HepG2 (cell line): ENCODE results near the gene SMIM14. TPM values are rescaled to one million over a fixed set of nuclear protein-coding genes. Genes with fewer than 3 reads are reported as not detected.

Source experiments
- AKAP8 ChIP-seq: sonication (generic); formaldehyde crosslinking; IDR thresholded peaks from 2 replicates; pipeline ENCODE4 v1.5.1; 2020; ENCODE audit warnings: mild to moderate bottlenecking, missing genetic modification reagents
- CAMTA2 ChIP-seq: sonication (generic); formaldehyde crosslinking; IDR thresholded peaks from 2 replicates; pipeline ENCODE4 v1.4.0; 2020; ENCODE audit warnings: mild to moderate bottlenecking, missing genetic modification reagents, borderline replicate concordance
- DNMT1 ChIP-seq: sonication (generic); formaldehyde crosslinking; IDR thresholded peaks from 2 replicates; pipeline ENCODE4 v1.5.1; 2020; ENCODE audit warnings: mild to moderate bottlenecking, missing genetic modification reagents
- NPAS2 ChIP-seq: sonication (generic); formaldehyde crosslinking; IDR thresholded peaks from 2 replicates; pipeline ENCODE4 v1.8.0; 2022; ENCODE audit warnings: mild to moderate bottlenecking, missing genetic modification reagents, borderline replicate concordance
- RCOR2 ChIP-seq: IDR thresholded peaks from 2 replicates; pipeline ENCODE4 v1.6.1; 2016; ENCODE audit warnings: missing biosample characterization, missing genetic modification reagents
- SOX13 ChIP-seq, 3 experiments: fragments of 450-650 bp in 1 of 3; sonication (generic) in 1 of 3; formaldehyde crosslinking in 1 of 3; IDR thresholded peaks in 2 of 3; conservative IDR thresholded peaks in 1 of 3; 2 replicates each; pipeline versions ENCODE4 v1.5.0 to v1.6.1; 2016 to 2020; ENCODE audit warnings: antibody characterized with exemption in 1 of 3, mild to moderate bottlenecking in 1 of 3, missing compliant biosample characterization in 1 of 3, missing genetic modification reagents in 1 of 3, moderate library complexity in 1 of 3
- ZFP41 ChIP-seq: sonication (generic); formaldehyde crosslinking; IDR thresholded peaks from 2 replicates; pipeline ENCODE4 v1.4.0; 2020; ENCODE audit warnings: mild to moderate bottlenecking, missing genetic modification reagents, borderline replicate concordance
- ZFP62 ChIP-seq: sonication (generic); formaldehyde crosslinking; IDR thresholded peaks from 2 replicates; pipeline ENCODE4 v1.4.0; 2020; ENCODE audit warnings: missing genetic modification reagents
- ZFYVE20 ChIP-seq: sonication (generic); formaldehyde crosslinking; IDR thresholded peaks from 2 replicates; pipeline ENCODE4 v1.8.0; 2023; ENCODE audit warnings: low read depth, mild to moderate bottlenecking, moderate library complexity, missing genetic modification reagents, borderline replicate concordance
- ZNF143 ChIP-seq: sonication (generic); formaldehyde crosslinking; IDR thresholded peaks from 2 replicates; pipeline ENCODE4 v1.4.0; 2020; ENCODE audit warnings: missing genetic modification reagents
- ZNF160 ChIP-seq: sonication (generic); formaldehyde crosslinking; IDR thresholded peaks from 2 replicates; pipeline ENCODE4 v1.8.0; 2022; ENCODE audit warnings: mild to moderate bottlenecking, inconsistent platforms, missing genetic modification reagents
- ZNF20 ChIP-seq: sonication (generic); formaldehyde crosslinking; IDR thresholded peaks from 2 replicates; pipeline ENCODE4 v1.4.0; 2020; ENCODE audit warnings: mild to moderate bottlenecking, moderate library complexity, missing genetic modification reagents
- ZNF274 ChIP-seq: sonication (generic); formaldehyde crosslinking; IDR thresholded peaks from 2 replicates; pipeline ENCODE4 v1.5.1; 2020; ENCODE audit warnings: mild to moderate bottlenecking, missing genetic modification reagents
- ZNF337 ChIP-seq: sonication (generic); formaldehyde crosslinking; IDR thresholded peaks from 2 replicates; pipeline ENCODE4 v1.5.1; 2020; ENCODE audit warnings: missing genetic modification reagents, low read depth, mild to moderate bottlenecking, borderline replicate concordance
- ZNF430 ChIP-seq: sonication (generic); formaldehyde crosslinking; IDR thresholded peaks from 2 replicates; pipeline ENCODE4 v1.9.0; 2021; ENCODE audit warnings: mild to moderate bottlenecking, missing genetic modification reagents
- ZNF496 ChIP-seq: sonication (generic); formaldehyde crosslinking; IDR thresholded peaks from 2 replicates; pipeline ENCODE4 v1.8.1; 2023; ENCODE audit warnings: mild to moderate bottlenecking, moderate library complexity, missing genetic modification reagents; ENCODE audit not compliant: insufficient replicate concordance
- ZNF549 ChIP-seq: sonication (generic); formaldehyde crosslinking; IDR thresholded peaks from 2 replicates; pipeline ENCODE4 v1.5.0; 2020; ENCODE audit warnings: missing genetic modification reagents
- ZNF598 ChIP-seq: sonication (generic); formaldehyde crosslinking; IDR thresholded peaks from 2 replicates; pipeline ENCODE4 v1.5.1; 2020; ENCODE audit warnings: mild to moderate bottlenecking, missing genetic modification reagents, borderline replicate concordance
- ZNF614 ChIP-seq: IDR thresholded peaks from 2 replicates; pipeline ENCODE4 v1.6.1; 2018; ENCODE audit warnings: missing biosample characterization, missing genetic modification reagents, inconsistent platforms, borderline replicate concordance
- ZNF709 ChIP-seq: sonication (generic); formaldehyde crosslinking; IDR thresholded peaks from 2 replicates; pipeline ENCODE4 v1.5.0; 2020; ENCODE audit warnings: mild to moderate bottlenecking, missing genetic modification reagents
- ZNF768 ChIP-seq: sonication (generic); formaldehyde crosslinking; IDR thresholded peaks from 2 replicates; pipeline ENCODE4 v1.4.0; 2020; ENCODE audit warnings: missing genetic modification reagents
- ZNF792 ChIP-seq: IDR thresholded peaks from 2 replicates; pipeline ENCODE4 v1.6.1; 2016
- polyA plus RNA-seq, 8 experiments: library from polyadenylated mRNA; depleted of rRNA in 3 of 8; stranded (reverse) in 7 of 8; unstranded in 1 of 8; fragments of >200 nt; fragmentation: Illumina TruSeq in 4 of 8; extraction: Trizol in 4 of 8; gene quantifications; 2 replicates each; pipeline versions ENCODE4 v1.2.1 to v1.2.3, GENCODE V29; 2011 to 2016; ENCODE audit warnings: low read depth in 4 of 8, missing spikeins in 1 of 8, mixed read lengths in 1 of 8; ENCODE audit not compliant: insufficient read depth in 1 of 8
- total RNA-seq, 5 experiments: library from RNA; depleted of rRNA; stranded (reverse); fragments of >200 nt; fragmentation: Illumina TruSeq; extraction: Trizol; gene quantifications; 2 replicates each; pipeline ENCODE4 v1.2.3, GENCODE V29; 2016; ENCODE audit warnings: low read depth in 1 of 5
- TF ChIP-seq, protein P1 (sequence below): sonication (generic); formaldehyde crosslinking; IDR thresholded peaks from 2 replicates; pipeline ENCODE4 v1.4.0; 2020; ENCODE audit warnings: mild to moderate bottlenecking, missing genetic modification reagents
- TF ChIP-seq, protein P2 (sequence below): IDR thresholded peaks from 2 replicates; pipeline ENCODE4 v1.6.1; 2016; ENCODE audit warnings: missing compliant biosample characterization, missing genetic modification reagents, borderline replicate concordance
- TF ChIP-seq, protein P3 (sequence below): sonication (generic); formaldehyde crosslinking; IDR thresholded peaks from 2 replicates; pipeline ENCODE4 v1.4.0; 2020; ENCODE audit warnings: missing genetic modification reagents, mild to moderate bottlenecking, borderline replicate concordance

Gene SMIM14
- total and polyA plus RNA-seq, 2 of the 13 experiments (the other 11 are each of a cell fraction or from before 2014, with no cell fraction given), result 16.3 to 28.1 TPM

DNA sequence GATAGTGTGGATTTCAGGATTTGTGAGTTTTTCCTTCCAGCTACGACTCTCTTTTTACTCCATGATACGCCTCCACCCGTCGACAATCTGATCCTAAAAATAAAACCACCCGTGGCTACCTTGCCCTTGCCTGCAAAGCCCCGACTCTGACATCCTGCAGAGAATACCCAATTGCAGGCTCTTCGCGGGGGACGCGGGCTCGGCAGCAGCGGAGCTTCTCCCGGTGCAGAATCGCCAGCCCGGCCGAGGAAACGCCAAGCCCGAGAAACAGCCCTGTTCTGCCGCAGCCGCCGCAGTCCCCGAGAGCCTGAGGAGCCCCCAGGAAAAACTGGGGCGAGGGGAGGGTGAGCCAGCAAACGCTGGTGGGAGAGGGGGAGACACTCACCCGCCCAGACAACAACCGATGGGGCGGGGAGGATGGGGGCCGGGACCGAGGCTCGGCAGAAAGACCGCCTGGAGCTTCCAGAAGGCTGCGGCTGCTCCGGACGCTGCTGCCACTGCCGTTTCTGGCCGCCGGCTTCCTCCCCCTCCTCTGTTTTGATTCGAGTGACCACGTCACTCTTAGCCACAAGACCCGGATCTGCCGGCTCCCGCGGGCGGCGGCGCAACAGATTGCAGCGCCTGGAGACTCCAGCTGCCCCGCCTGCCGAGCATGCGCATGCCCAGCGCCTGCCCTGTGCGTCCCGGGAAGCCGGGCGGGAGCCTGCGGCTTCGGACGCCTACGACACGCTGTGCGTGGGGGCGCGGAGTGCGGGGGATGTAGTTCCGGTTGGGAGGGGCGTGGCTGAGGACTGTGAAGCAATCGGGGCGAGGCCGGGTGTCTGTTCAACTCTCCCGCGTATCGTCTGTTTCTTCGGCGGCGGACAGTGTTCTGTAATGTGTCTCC is at the start of gene SMIM14 (continued):
- no peak for TF ChIP-seq NPAS2 (CRISPR knock-in tag)
- TF ChIP-seq ZNF598 (CRISPR knock-in tag), result no peak
- no peak for TF ChIP-seq ZNF496 (CRISPR knock-in tag)
- peak; percentile 65 for TF ChIP-seq ZNF792
- TF ChIP-seq DNMT1 (CRISPR knock-in tag), result no peak
- no peak for TF ChIP-seq AKAP8
- no peak for TF ChIP-seq ZNF549 (CRISPR knock-in tag)
- TF ChIP-seq RCOR2 (CRISPR knock-in tag), result no peak; the same call in 1 of the 2 replicates
- no peak for TF ChIP-seq ZFP41 (CRISPR knock-in tag)
- TF ChIP-seq ZNF430, result peak; percentile 85; the same call in 1 of the 2 replicates
- TF ChIP-seq, protein P1, sequence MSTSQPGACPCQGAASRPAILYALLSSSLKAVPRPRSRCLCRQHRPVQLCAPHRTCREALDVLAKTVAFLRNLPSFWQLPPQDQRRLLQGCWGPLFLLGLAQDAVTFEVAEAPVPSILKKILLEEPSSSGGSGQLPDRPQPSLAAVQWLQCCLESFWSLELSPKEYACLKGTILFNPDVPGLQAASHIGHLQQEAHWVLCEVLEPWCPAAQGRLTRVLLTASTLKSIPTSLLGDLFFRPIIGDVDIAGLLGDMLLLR (CRISPR knock-in tag), result peak; percentile 56; the same call in 1 of the 2 replicates
- 0 out of 2 replicates have a peak, but pooled peaks have one; percentile 50 for TF ChIP-seq ZNF160 (CRISPR knock-in tag)
- TF ChIP-seq ZNF274 (CRISPR knock-in tag), result peak; percentile 87
- TF ChIP-seq, protein P2, sequence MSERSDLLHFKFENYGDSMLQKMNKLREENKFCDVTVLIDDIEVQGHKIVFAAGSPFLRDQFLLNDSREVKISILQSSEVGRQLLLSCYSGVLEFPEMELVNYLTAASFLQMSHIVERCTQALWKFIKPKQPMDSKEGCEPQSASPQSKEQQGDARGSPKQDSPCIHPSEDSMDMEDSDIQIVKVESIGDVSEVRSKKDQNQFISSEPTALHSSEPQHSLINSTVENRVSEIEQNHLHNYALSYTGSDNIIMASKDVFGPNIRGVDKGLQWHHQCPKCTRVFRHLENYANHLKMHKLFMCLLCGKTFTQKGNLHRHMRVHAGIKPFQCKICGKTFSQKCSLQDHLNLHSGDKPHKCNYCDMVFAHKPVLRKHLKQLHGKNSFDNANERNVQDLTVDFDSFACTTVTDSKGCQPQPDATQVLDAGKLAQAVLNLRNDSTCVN (CRISPR knock-in tag), result no peak
- no peak for TF ChIP-seq ZNF768
- peak; percentile 75; the same call in 1 of the 2 replicates for TF ChIP-seq ZNF614 (CRISPR knock-in tag)
- TF ChIP-seq ZNF709 (CRISPR knock-in tag), result peak; percentile 68; the same call in 1 of the 2 replicates
- TF ChIP-seq ZNF143, result peak; percentile 61
- TF ChIP-seq ZFYVE20, result no peak
- TF ChIP-seq, protein P3, sequence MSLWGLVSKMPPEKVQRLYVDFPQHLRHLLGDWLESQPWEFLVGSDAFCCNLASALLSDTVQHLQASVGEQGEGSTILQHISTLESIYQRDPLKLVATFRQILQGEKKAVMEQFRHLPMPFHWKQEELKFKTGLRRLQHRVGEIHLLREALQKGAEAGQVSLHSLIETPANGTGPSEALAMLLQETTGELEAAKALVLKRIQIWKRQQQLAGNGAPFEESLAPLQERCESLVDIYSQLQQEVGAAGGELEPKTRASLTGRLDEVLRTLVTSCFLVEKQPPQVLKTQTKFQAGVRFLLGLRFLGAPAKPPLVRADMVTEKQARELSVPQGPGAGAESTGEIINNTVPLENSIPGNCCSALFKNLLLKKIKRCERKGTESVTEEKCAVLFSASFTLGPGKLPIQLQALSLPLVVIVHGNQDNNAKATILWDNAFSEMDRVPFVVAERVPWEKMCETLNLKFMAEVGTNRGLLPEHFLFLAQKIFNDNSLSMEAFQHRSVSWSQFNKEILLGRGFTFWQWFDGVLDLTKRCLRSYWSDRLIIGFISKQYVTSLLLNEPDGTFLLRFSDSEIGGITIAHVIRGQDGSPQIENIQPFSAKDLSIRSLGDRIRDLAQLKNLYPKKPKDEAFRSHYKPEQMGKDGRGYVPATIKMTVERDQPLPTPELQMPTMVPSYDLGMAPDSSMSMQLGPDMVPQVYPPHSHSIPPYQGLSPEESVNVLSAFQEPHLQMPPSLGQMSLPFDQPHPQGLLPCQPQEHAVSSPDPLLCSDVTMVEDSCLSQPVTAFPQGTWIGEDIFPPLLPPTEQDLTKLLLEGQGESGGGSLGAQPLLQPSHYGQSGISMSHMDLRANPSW, result no peak
- TF ChIP-seq ZNF337 (CRISPR knock-in tag), result no peak
- TF ChIP-seq ZFP62 (CRISPR knock-in tag), result no peak
- TF ChIP-seq ZNF20 (CRISPR knock-in tag), result peak; percentile 19; the same call in 1 of the 2 replicates
- no peak for TF ChIP-seq CAMTA2 (CRISPR knock-in tag)
- TF ChIP-seq SOX13 (IDR thresholded peaks at IDR 0.05), result no peak
- TF ChIP-seq SOX13 (CRISPR knock-in tag; conservative IDR thresholded peaks at IDR 0.05 in 1 of 2, IDR thresholded peaks at IDR 0.05 in 1 of 2), result peak in 1 of 2 experiments; percentile 54; a peak in 1 of 4 replicates
